Measurements from ENCODE around the gene DHX29.

The DHX29 gene

DNA sequence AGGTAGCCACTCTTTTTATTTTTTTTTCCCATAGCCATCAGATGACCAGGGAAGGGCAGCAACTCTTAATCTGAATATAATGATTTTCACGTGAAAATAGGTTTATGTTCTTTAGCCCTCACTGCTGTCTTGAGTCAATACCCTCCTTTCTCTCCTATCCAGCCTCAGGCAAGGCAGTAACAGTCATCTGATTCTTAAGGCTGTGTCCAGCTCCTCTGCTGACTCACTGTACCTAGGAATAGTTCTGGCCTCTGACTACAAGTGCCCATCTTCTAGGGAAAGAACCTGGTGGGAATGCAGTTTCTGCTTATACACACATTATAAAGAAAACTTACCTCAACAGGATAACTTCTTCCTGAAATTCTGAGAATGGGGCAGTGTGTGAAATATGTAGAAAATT, 30.7 kb downstream of the DHX29 start:
- no peak overlapping the region for H3K27ac ChIP-seq (ENCODE audit: low read depth, low read length)
- H3K27me3 ChIP-seq (ENCODE audit: control insufficient read depth in 1 of 2, insufficient read depth in 2 of 2, low read length in 2 of 2): no peaks in the 10 kb centered on the region
- H3K4me3 ChIP-seq (ENCODE audit: low read depth in 1 of 2, low read length in 2 of 2): no peak overlapping the region
- H3K36me3 ChIP-seq (ENCODE audit: insufficient read depth, low read length): peaks cover 79% of the 10 kb centered on the region
- H3K4me1 ChIP-seq (ENCODE audit: insufficient read depth, low read length): no peaks in the 10 kb centered on the region
- H3K9me3 ChIP-seq (ENCODE audit: low read length): no peaks in the 10 kb centered on the region
- H3K9ac ChIP-seq (ENCODE audit: low read length): no peak overlapping the region

DNA sequence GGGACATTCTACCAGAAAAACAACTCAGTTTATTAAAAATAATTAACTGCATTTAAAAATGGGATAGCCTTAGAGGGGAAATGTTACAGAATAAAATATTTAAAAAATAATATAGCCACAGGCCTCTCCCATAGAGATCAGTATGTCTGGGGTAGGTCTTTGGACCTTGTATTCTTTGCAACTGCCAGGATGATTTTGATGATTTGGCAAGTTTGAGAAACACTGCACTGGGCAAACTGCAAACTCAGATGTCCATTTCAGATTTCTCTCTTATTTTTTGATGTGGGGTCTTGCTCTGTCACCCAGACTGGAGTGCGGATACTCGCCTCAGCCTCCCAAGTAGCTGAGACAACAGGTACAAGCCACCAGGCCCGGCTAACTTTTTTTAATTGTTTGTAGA, 49.2 kb downstream of the DHX29 start:
- Histone ChIP-seq H3K27ac (ENCODE audit: low read depth, low read length) (no peak overlapping the region), H3K9me3 (ENCODE audit: low read length) (no peaks in the 10 kb centered on the region), H3K4me1 (ENCODE audit: insufficient read depth, low read length) (no peaks in the 10 kb centered on the region), H3K27me3 (ENCODE audit: control insufficient read depth in 1 of 2, insufficient read depth in 2 of 2, low read length in 2 of 2) (no peaks in the 10 kb centered on the region), H3K36me3 (ENCODE audit: insufficient read depth, low read length) (peaks cover 51% of the 10 kb centered on the region), H3K9ac (ENCODE audit: low read length) (no peak overlapping the region), H3K4me3 (ENCODE audit: low read depth in 1 of 2, low read length in 2 of 2) (no peak overlapping the region)

DNA sequence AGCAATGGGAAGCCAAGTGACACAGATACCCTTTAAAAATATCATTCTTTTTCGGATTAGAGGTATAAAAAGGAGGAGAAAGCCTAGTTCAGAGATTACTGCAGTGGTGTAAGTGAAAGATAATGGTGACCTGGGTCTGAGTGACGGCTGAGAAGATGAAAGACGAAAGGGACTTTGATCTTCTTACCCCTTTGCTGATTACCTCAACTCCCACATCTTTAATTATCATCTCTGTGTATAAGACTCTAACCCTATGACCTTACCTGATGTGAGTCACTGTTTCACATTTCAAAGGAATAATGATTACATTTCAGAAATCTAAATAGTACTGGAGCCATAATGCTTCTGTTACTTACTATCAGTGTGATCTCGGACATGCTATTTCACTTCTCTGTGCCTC, 52.7 kb downstream of the DHX29 start:
- Histone ChIP-seq H3K9ac (ENCODE audit: low read length) (no peak overlapping the region), H3K36me3 (ENCODE audit: insufficient read depth, low read length) (peaks cover 32% of the 10 kb centered on the region), H3K4me3 (ENCODE audit: low read depth in 1 of 2, low read length in 2 of 2) (no peak overlapping the region), H3K27ac (ENCODE audit: low read depth, low read length) (no peak overlapping the region), H3K27me3 (ENCODE audit: control insufficient read depth in 1 of 2, insufficient read depth in 2 of 2, low read length in 2 of 2) (no peaks in the 10 kb centered on the region), H3K9me3 (ENCODE audit: low read length) (no peaks in the 10 kb centered on the region), H3K4me1 (ENCODE audit: insufficient read depth, low read length) (no peaks in the 10 kb centered on the region)

DNA sequence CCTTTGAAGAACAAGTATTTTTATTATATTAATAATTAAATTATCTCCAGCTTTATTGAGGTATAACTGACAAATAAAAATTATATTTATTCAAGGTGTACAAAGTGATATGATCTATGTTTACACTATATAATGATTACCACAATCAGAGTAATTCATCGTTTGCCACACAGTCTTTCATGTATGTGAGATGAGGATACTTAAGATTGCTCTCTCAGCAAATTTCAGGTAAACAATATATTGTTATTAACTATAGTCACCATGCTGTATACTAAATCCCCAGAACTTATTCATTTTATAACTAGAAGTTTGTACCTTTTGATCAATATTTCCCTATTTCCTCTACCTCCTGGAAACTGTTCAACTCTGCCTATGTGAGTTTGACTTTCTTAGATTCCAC, 57.4 kb downstream of the DHX29 start:
- H3K4me3 ChIP-seq (ENCODE audit: low read depth in 1 of 2, low read length in 2 of 2): no peak overlapping the region
- H3K27me3 ChIP-seq (ENCODE audit: control insufficient read depth in 1 of 2, insufficient read depth in 2 of 2, low read length in 2 of 2): no peaks in the 10 kb centered on the region
- no peaks in the 10 kb centered on the region for H3K9me3 ChIP-seq (ENCODE audit: low read length)
- H3K36me3 ChIP-seq (ENCODE audit: insufficient read depth, low read length): peaks cover 3% of the 10 kb centered on the region
- H3K4me1 ChIP-seq (ENCODE audit: insufficient read depth, low read length): no peaks in the 10 kb centered on the region
- no peak overlapping the region for H3K9ac ChIP-seq (ENCODE audit: low read length)
- H3K27ac ChIP-seq (ENCODE audit: low read depth, low read length): no peak overlapping the region

DNA sequence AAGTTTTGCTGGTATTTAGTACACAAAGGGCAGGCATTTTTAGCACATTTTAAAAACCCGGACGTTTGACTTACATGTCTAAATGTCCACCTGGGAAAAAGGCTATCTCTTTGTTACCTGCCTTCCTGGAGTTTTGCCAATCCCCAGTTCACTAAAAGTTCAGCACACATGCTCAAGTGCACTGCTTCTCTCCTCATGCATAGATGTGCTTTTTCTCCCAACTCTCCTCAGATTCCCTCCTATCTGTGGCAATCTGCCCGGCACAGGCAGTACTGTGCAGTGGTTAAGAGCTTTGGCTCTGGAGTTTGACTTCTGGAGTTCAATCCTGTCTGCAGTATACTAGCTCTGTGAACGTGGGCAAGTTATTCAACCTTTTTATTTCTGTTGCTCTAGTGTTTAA, 65.7 kb downstream of the DHX29 start:
- H3K27ac ChIP-seq (ENCODE audit: low read depth, low read length): no peak overlapping the region
- no peaks in the 10 kb centered on the region for H3K9me3 ChIP-seq (ENCODE audit: low read length)
- H3K4me1 ChIP-seq (ENCODE audit: insufficient read depth, low read length): no peaks in the 10 kb centered on the region
- peaks cover 0 to 5% of the 10 kb centered on the region in 2 donors for H3K27me3 ChIP-seq (ENCODE audit: control insufficient read depth in 1 of 2, insufficient read depth in 2 of 2, low read length in 2 of 2)
- H3K4me3 ChIP-seq (ENCODE audit: low read depth in 1 of 2, low read length in 2 of 2): no peak overlapping the region
- no peaks in the 10 kb centered on the region for H3K36me3 ChIP-seq (ENCODE audit: insufficient read depth, low read length)
- H3K9ac ChIP-seq (ENCODE audit: low read length): no peak overlapping the region

DNA sequence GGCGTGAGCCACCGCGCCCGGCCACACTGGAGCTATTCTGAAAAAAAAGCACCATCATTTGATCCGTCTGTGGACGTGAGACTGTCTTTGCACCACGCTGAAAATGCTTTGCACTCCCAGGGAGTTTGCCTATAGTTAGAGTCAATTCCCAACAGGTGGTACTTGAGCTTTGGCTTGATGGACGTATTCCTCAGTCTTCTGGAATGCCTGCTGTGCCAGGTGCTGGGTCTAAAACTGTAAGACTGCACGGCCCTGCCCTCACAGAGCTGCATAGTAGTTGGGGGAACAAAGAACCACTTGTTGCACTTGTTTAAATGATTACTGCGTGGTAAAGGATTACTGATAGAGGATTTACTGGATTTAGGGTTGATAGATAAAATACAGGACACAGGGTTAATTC, 70.7 kb downstream of the DHX29 start:
- Histone ChIP-seq H3K27me3 (ENCODE audit: control insufficient read depth in 1 of 2, insufficient read depth in 2 of 2, low read length in 2 of 2) (peaks cover 27 to 46% of the 10 kb centered on the region in 2 donors), H3K9ac (ENCODE audit: low read length) (no peak overlapping the region), H3K36me3 (ENCODE audit: insufficient read depth, low read length) (no peaks in the 10 kb centered on the region), H3K9me3 (ENCODE audit: low read length) (no peaks in the 10 kb centered on the region), H3K27ac (ENCODE audit: low read depth, low read length) (no peak overlapping the region), H3K4me3 (ENCODE audit: low read depth in 1 of 2, low read length in 2 of 2) (no peak overlapping the region), H3K4me1 (ENCODE audit: insufficient read depth, low read length) (peaks cover 18% of the 10 kb centered on the region)

DNA sequence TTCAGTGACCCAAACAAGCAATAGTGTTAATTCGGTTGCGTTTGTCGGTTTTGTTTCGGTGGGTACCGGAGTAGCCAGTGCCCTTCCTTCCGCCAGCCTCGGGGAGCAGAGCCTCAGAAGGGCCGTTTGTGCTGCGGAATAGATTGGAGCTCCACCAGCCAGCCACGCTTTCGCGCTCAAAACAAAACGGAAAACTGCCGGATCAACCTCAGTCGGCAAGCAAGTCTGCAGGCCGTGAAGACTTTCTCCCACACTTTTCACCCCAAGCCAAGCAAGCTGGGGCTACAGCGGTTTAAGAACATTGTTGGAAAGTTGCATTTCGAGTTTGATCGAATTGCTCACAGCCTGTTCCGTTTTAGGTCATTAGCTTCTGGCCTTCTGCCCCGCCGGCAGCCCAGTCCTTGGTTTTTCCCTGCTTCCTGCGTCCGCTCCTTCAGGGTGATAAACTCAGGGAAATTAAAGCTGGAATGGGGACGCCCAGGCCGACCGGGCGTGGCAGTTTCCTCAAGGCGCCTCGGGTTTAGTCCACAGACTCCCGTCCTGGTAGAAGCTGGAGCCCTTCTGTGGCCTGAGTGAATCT, 73.3 kb downstream of the DHX29 start:
- H3K4me1 ChIP-seq (ENCODE audit: insufficient read depth, low read length): peaks cover 30% of the 10 kb centered on the region
- peak overlapping the region; percentile 40 to 73 for H3K4me3 ChIP-seq (ENCODE audit: low read depth in 1 of 2, low read length in 2 of 2)
- no peak overlapping the region for H3K27ac ChIP-seq (ENCODE audit: low read depth, low read length)
- H3K27me3 ChIP-seq (ENCODE audit: control insufficient read depth in 1 of 2, insufficient read depth in 2 of 2, low read length in 2 of 2): peaks cover 53 to 71% of the 10 kb centered on the region in 2 donors
- no peaks in the 10 kb centered on the region for H3K36me3 ChIP-seq (ENCODE audit: insufficient read depth, low read length)
- H3K9me3 ChIP-seq (ENCODE audit: low read length): no peaks in the 10 kb centered on the region
- no peak overlapping the region for H3K9ac ChIP-seq (ENCODE audit: low read length)

DNA sequence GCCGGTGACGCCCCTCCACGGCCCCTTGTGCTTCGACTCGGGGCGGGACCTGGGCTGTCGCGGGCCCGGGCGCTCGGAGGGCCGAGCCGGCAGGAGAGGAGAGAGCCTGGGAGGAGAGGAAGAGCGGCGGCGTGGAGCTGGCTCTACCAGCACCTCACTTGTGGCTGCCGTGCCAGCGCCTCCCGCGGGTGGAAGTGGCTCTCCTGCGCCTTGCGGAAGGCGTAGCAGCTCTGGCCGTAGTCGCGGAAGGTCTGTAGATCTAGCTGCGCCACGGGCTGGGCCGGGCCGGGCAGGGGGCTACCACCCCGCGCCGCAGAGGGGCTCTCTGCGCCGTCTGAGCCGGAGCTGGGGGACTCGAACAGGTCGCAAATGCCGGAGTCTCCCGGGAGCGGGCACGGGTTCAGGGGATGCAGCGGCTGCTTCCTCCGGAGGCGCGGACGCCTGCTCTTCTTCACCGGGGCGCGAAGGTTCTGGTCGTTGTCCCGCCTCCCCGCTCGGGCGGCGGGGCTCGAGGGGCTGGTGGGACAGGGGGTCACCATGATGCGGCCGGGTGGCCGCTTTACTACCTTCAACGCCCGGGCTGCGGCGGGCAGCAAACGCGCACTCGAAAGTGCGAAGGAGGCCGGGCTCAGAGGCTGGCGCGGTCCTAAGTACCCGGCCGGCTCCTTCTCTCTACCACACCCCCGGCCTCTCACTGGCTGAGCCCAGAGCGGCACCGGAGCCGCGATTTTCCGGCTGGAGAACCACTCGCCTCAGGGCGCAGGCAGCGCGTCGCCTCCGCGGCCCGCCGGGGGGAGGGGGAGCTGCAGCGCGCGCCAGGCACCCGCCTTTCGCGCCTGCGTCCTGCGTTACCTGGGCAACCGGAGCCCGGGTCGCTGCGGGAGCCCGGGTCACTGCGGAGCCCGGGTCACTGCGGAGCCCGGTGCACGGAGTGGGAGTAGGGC, 74.2 kb downstream of the DHX29 start, which contains the start of gene CCNO:
Gene CCNO, minus strand, starts transcription at position 624 of the 944 bp plus-strand sequence. Its CDS starts 85 bp downstream, at position 539.
- H3K27me3 ChIP-seq (ENCODE audit: control insufficient read depth in 1 of 2, insufficient read depth in 2 of 2, low read length in 2 of 2): peaks cover 63 to 81% of the 10 kb centered on the region in 2 donors
- H3K4me1 ChIP-seq (ENCODE audit: insufficient read depth, low read length): peaks cover 30% of the 10 kb centered on the region
- no peak within 1 kb of the TSS for H3K9ac ChIP-seq (ENCODE audit: low read length)
- no peak within 1 kb of the TSS for H3K27ac ChIP-seq (ENCODE audit: low read depth, low read length)
- no peaks in the 10 kb centered on the region for H3K36me3 ChIP-seq (ENCODE audit: insufficient read depth, low read length)
- peak within 1 kb of the TSS; percentile 40 to 73 for H3K4me3 ChIP-seq (ENCODE audit: low read depth in 1 of 2, low read length in 2 of 2)
- H3K9me3 ChIP-seq (ENCODE audit: low read length): no peaks in the 10 kb centered on the region

DNA sequence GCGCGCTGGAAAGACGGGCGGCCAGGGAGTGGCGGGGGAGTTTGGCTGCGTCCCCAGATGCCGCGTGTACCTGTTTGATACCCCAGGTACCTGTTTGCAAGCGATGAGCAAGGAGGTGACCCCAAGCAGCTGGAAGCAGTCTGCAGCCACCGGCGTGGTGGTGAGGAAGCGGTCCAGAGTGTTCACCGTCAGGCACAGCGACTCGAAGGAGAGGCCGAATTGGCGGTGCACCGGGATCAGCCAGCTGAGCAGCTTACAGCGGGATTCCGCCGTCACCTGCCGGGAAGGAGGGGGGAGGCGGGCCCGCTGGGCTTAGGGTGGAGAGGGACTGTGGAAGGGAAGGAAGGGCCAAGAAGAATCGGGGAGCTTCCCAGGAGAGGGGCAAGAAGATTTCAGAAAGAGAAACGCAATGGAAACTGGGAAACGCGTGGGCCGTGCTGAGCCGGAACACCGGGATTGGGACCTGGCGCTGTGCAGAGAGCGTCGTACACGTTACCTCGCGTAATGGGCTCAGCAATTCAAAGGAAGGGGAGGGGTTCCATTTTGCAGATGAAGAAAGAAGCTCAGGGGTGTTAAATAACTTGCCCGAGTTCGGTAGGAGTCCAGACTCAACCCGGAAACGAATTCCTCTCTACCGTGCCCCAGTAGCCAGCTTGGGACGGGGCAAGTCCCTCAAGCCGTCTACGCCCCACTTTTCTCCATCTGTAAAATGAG, 75.1 kb downstream of the DHX29 start:
- Histone ChIP-seq H3K4me3 (ENCODE audit: low read depth in 1 of 2, low read length in 2 of 2) (peak overlapping the region; percentile 40 to 73), H3K9ac (ENCODE audit: low read length) (no peak overlapping the region), H3K4me1 (ENCODE audit: insufficient read depth, low read length) (peaks cover 30% of the 10 kb centered on the region), H3K9me3 (ENCODE audit: low read length) (no peaks in the 10 kb centered on the region), H3K27ac (ENCODE audit: low read depth, low read length) (no peak overlapping the region), H3K27me3 (ENCODE audit: control insufficient read depth in 1 of 2, insufficient read depth in 2 of 2, low read length in 2 of 2) (peaks cover 71 to 86% of the 10 kb centered on the region in 2 donors), H3K36me3 (ENCODE audit: insufficient read depth, low read length) (no peaks in the 10 kb centered on the region)

DNA sequence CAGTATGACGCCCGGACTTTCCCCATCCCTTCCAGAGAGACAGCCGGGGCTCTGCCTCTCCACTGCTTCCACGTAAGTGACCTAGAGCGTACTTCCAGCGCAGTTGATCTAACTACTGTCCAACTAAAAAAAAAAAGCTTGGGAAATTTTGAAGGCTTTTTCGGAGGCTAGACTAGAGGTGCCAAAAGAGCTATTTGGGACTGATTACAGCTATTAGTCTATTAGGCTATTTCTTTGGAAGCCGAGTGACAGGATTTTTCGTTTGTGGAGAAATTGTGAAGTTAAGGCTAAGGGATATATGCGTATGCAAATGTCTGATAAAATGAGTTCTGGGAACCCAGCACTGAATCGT, 75.6 kb downstream of the DHX29 start:
- no peak overlapping the region for H3K27ac ChIP-seq (ENCODE audit: low read depth, low read length)
- no peaks in the 10 kb centered on the region for H3K36me3 ChIP-seq (ENCODE audit: insufficient read depth, low read length)
- H3K4me1 ChIP-seq (ENCODE audit: insufficient read depth, low read length): peaks cover 30% of the 10 kb centered on the region
- H3K4me3 ChIP-seq (ENCODE audit: low read depth in 1 of 2, low read length in 2 of 2): peak overlapping the region; percentile 6 to 73
- H3K9ac ChIP-seq (ENCODE audit: low read length): no peak overlapping the region
- peaks cover 73 to 90% of the 10 kb centered on the region in 2 donors for H3K27me3 ChIP-seq (ENCODE audit: control insufficient read depth in 1 of 2, insufficient read depth in 2 of 2, low read length in 2 of 2)
- no peaks in the 10 kb centered on the region for H3K9me3 ChIP-seq (ENCODE audit: low read length)
